ENCODE results near the gene TSEN2. TPM values are rescaled to one million over a fixed set of nuclear protein-coding genes. Genes with fewer than 3 reads are reported as not detected.

Gene TSEN2
- polyA plus RNA-seq, 3 donors from 2014 or later = 3.0 to 13.8 (median 9.0) TPM

DNA sequence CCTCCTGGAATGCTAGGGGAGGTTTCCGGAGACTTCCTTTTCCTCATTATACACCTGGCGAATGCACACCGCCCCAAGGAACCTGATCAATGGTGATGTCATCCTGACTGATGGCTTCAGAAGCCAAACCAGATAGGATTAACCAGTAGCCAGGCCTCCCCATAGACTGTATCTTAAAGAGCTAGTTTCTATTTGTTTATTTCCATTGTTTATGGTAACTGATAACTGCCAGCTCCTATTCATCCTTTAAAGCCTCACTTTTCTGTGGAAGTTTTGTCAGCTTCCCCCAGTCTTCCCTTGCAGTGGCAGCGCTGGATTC lies 61.2 kb downstream of the TSEN2 start, which contains the start of gene MKRN2OS:
MKRN2OS (minus strand) TSS at position 27 of the 319 bp plus-strand sequence. CDS start 35 bp downstream, outside the sequence.
- no peak within 1 kb of the TSS for H3K27ac Mint-ChIP-seq
- H3K4me1 Mint-ChIP-seq = no peaks in the 10 kb centered on the region
- H3K4me3 Mint-ChIP-seq = no peak within 1 kb of the TSS
- H3K36me3 Mint-ChIP-seq = no peaks in the 10 kb centered on the region
- no peaks in the 10 kb centered on the region for H3K9me3 Mint-ChIP-seq
- DNase-seq = no peak
- H3K27me3 Mint-ChIP-seq (ENCODE audit: low read depth in 3 of 3) = peaks cover 0 to 7% (median 6%) of the 10 kb centered on the region in 3 donors

- DNase-seq = no peak
- Mint-ChIP-seq H3K4me3 (no peak overlapping the region), H3K36me3 (no peaks in the 10 kb centered on the region), H3K27me3 (ENCODE audit: low read depth in 3 of 3) (peaks cover 15 to 36% (median 22%) of the 10 kb centered on the region in 3 donors), H3K27ac (no peak overlapping the region), H3K9me3 (no peaks in the 10 kb centered on the region), H3K4me1 (peaks cover 6 to 10% of the 10 kb centered on the region in 2 donors)
Observed at GRCh38 chr3:12549971-12550760, 65.9 kb downstream of the TSEN2 start.

GRCh38 chr3:12553921-12554391 lies 69.7 kb downstream of the TSEN2 start:
- no peak for DNase-seq

GRCh38 chr3:12556314-12556689 lies 72.0 kb downstream of the TSEN2 start:
- H3K36me3 Mint-ChIP-seq = no peaks in the 10 kb centered on the region
- H3K4me1 Mint-ChIP-seq = peaks cover 53 to 67% of the 10 kb centered on the region in 2 donors
- no peaks in the 10 kb centered on the region for H3K9me3 Mint-ChIP-seq
- peak overlapping the region; percentile 88 to 97 (median 90) for H3K4me3 Mint-ChIP-seq
- DNase-seq = peak in 2 of 3 donors; percentile 18 to 21
- H3K27ac Mint-ChIP-seq = peak overlapping the region; percentile 78 to 92 (median 85)
- peaks cover 16 to 37% (median 25%) of the 10 kb centered on the region in 3 donors for H3K27me3 Mint-ChIP-seq (ENCODE audit: low read depth in 3 of 3)

More at GRCh38 chr3:12553921-12554391, 69.7 kb downstream of the TSEN2 start:
- peaks cover 18 to 49% (median 34%) of the 10 kb centered on the region in 3 donors for H3K27me3 Mint-ChIP-seq (ENCODE audit: low read depth in 3 of 3)
- H3K9me3 Mint-ChIP-seq = no peaks in the 10 kb centered on the region
- H3K4me3 Mint-ChIP-seq = peak overlapping the region; percentile 50 to 69 (median 68)
- H3K27ac Mint-ChIP-seq = no peak overlapping the region
- H3K36me3 Mint-ChIP-seq = no peaks in the 10 kb centered on the region
- H3K4me1 Mint-ChIP-seq = peaks cover 34 to 44% of the 10 kb centered on the region in 2 donors

- H3K9me3 Mint-ChIP-seq = no peaks in the 10 kb centered on the region
- H3K4me3 Mint-ChIP-seq = peak within 1 kb of the TSS; percentile 88 to 97 (median 90)
- no peaks in the 10 kb centered on the region for H3K36me3 Mint-ChIP-seq
- H3K27me3 Mint-ChIP-seq (ENCODE audit: low read depth in 3 of 3) = peaks cover 14 to 35% (median 21%) of the 10 kb centered on the region in 3 donors
- peak within 1 kb of the TSS; percentile 82 to 93 (median 90) for H3K27ac Mint-ChIP-seq
- DNase-seq = peak; percentile 82 to 87 (median 86)
- peaks cover 54 to 73% of the 10 kb centered on the region in 2 donors for H3K4me1 Mint-ChIP-seq
Observed at GRCh38 chr3:12556690-12557472, 72.6 kb downstream of the TSEN2 start, which contains the start of gene MKRN2. MKRN2 (plus strand) TSS chr3:12557087; CDS start chr3:12557151, 64 bp downstream.

GRCh38 chr3:12557473-12558100 lies 73.3 kb downstream of the TSEN2 start:
- H3K4me1 Mint-ChIP-seq = peaks cover 54 to 80% of the 10 kb centered on the region in 2 donors
- H3K27me3 Mint-ChIP-seq (ENCODE audit: low read depth in 3 of 3) = peaks cover 14 to 35% (median 21%) of the 10 kb centered on the region in 3 donors
- H3K4me3 Mint-ChIP-seq = peak overlapping the region; percentile 88 to 97 (median 90)
- H3K9me3 Mint-ChIP-seq = no peaks in the 10 kb centered on the region
- no peak for DNase-seq
- H3K36me3 Mint-ChIP-seq = no peaks in the 10 kb centered on the region
- peak overlapping the region; percentile 82 to 93 (median 90) for H3K27ac Mint-ChIP-seq

GRCh38 chr3:12558706-12559105 lies 74.4 kb downstream of the TSEN2 start:
- peaks cover 51 to 79% of the 10 kb centered on the region in 2 donors for H3K4me1 Mint-ChIP-seq
- DNase-seq = no peak
- H3K4me3 Mint-ChIP-seq = peak overlapping the region; percentile 88 to 97 (median 90)
- no peaks in the 10 kb centered on the region for H3K36me3 Mint-ChIP-seq
- H3K9me3 Mint-ChIP-seq = no peaks in the 10 kb centered on the region
- peak overlapping the region in 3 of 6 donors; percentile 14 to 89 (median 55) for H3K27ac Mint-ChIP-seq
- H3K27me3 Mint-ChIP-seq (ENCODE audit: low read depth in 3 of 3) = peaks cover 7 to 26% (median 18%) of the 10 kb centered on the region in 3 donors

GRCh38 chr3:12559520-12559919 lies 75.2 kb downstream of the TSEN2 start:
- H3K27ac Mint-ChIP-seq = peak overlapping the region in 1 of 6 donors; percentile 13
- peaks cover 4 to 19% (median 18%) of the 10 kb centered on the region in 3 donors for H3K27me3 Mint-ChIP-seq (ENCODE audit: low read depth in 3 of 3)
- H3K4me1 Mint-ChIP-seq = peaks cover 49 to 79% of the 10 kb centered on the region in 2 donors
- H3K9me3 Mint-ChIP-seq = no peaks in the 10 kb centered on the region
- H3K36me3 Mint-ChIP-seq = peaks cover 0 to 2% (median 1%) of the 10 kb centered on the region in 3 donors
- H3K4me3 Mint-ChIP-seq = peak overlapping the region in 2 of 5 donors; percentile 12 to 48
- no peak for DNase-seq

- peaks cover 7 to 12% (median 10%) of the 10 kb centered on the region in 3 donors for H3K36me3 Mint-ChIP-seq
- H3K27me3 Mint-ChIP-seq (ENCODE audit: low read depth in 3 of 3) = peaks cover 4 to 8% (median 7%) of the 10 kb centered on the region in 3 donors
- H3K4me1 Mint-ChIP-seq = peaks cover 53 to 82% of the 10 kb centered on the region in 2 donors
- peak overlapping the region in 1 of 6 donors; percentile 51 for H3K27ac Mint-ChIP-seq
- peaks cover 0 to 5% (median 0%) of the 10 kb centered on the region in 6 donors for H3K9me3 Mint-ChIP-seq
- no peak for DNase-seq
- no peak overlapping the region for H3K4me3 Mint-ChIP-seq
Observed at GRCh38 chr3:12560505-12561190, 76.4 kb downstream of the TSEN2 start.

DNA sequence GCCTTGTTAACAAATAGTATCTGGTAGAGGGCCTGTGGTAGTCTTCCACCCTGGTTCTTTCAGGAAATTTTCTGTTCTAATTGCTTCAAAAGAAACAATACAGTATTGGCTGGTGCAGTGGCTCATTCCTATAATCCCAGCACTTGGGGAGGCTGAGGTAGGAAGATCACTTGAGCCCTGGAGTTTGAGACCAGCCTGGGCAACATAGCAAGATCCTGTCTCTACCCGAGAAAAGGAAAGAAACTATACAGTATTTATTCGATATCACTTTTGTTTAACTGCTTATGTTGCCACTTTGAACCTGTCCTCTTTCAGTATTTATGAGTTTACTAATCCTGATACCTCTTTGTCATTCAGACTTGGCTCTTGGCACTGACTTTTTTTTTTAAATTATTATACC lies 77.1 kb downstream of the TSEN2 start:
- Mint-ChIP-seq H3K27ac (no peak overlapping the region), H3K4me3 (no peak overlapping the region), H3K36me3 (peaks cover 12 to 16% (median 15%) of the 10 kb centered on the region in 3 donors), H3K4me1 (peaks cover 50 to 81% of the 10 kb centered on the region in 2 donors), H3K27me3 (ENCODE audit: low read depth in 3 of 3) (peaks cover 3 to 5% (median 3%) of the 10 kb centered on the region in 3 donors), H3K9me3 (peaks cover 0 to 10% (median 5%) of the 10 kb centered on the region in 6 donors)
- DNase-seq = no peak

DNA sequence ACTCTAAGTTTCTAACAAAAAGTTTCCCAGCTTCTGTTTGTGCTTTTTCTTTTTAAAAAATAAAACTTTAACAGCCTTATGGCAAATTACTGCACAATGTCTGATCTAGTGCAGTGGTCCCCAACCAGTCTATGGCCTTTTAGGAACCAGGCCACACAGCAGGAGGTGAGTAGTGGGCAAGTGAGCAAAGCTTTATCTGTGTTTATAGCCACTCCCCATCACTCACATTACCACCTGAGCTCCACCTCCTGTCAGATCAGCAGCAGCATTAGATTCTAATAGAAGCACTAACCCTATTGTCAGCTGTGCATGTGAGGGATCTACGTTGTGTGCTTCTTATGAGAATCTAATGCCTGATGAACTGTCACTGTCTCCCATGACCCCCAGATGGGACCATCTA lies 78.2 kb downstream of the TSEN2 start:
- Mint-ChIP-seq H3K27ac (no peak overlapping the region), H3K4me3 (no peak overlapping the region), H3K36me3 (peaks cover 17 to 23% (median 17%) of the 10 kb centered on the region in 3 donors), H3K9me3 (peaks cover 2 to 16% (median 8%) of the 10 kb centered on the region in 6 donors), H3K4me1 (peaks cover 44 to 81% of the 10 kb centered on the region in 2 donors), H3K27me3 (ENCODE audit: low read depth in 3 of 3) (peaks cover 0 to 5% (median 0%) of the 10 kb centered on the region in 3 donors)
- DNase-seq = no peak

DNA sequence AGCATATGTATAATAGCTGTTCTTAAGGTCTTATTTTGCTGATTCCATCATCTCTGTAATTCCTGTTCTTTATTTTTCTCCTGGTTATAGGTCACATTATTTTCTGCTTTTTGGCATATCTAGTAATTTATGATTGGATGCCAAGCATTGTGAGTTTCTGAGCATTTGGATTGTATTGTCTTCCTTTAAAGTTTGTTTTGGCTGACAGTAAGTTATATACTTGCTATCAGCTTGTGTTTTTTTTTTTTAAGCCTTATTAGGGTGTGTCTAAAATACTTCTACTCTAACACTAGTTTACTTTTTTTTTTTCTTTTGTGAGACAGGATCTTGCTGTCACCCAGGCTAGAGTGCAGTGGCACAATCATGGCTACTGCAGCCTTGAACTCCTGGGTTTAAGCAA lies 82.7 kb downstream of the TSEN2 start:
- no peak for DNase-seq
- peaks cover 37 to 54% (median 48%) of the 10 kb centered on the region in 3 donors for H3K36me3 Mint-ChIP-seq
- peaks cover 0 to 2% (median 0%) of the 10 kb centered on the region in 3 donors for H3K27me3 Mint-ChIP-seq (ENCODE audit: low read depth in 3 of 3)
- H3K27ac Mint-ChIP-seq = no peak overlapping the region
- H3K4me1 Mint-ChIP-seq = peaks cover 15 to 48% of the 10 kb centered on the region in 2 donors
- peaks cover 2 to 16% (median 8%) of the 10 kb centered on the region in 6 donors for H3K9me3 Mint-ChIP-seq
- H3K4me3 Mint-ChIP-seq = no peak overlapping the region
